Fibroblast of villous mesenchyme (primary cell): ENCODE measurements around the gene TMEM145. TPM values are rescaled to one million over a fixed set of nuclear protein-coding genes. Genes with fewer than 3 reads are reported as not detected.

ENCODE experiments used
- DNase-seq: peaks from one replicate; pipeline ENCODE4 v3.0.0-alpha.2; 2010; ENCODE audit warnings: low read depth
- H3K4me3 ChIP-seq: 2 replicates; pipeline ENCODE4 v1.5.1; 2011; ENCODE audit warnings: low read depth, mild to moderate bottlenecking, low read length
- total RNA-seq: library from RNA; depleted of rRNA; stranded (reverse); fragments of >200 nt; gene quantifications from 2 replicates; pipeline ENCODE4 v1.2.3, GENCODE V29; 2012
- TF ChIP-seq, protein P1 (sequence below): IDR thresholded peaks from 2 replicates; pipeline ENCODE4 v1.5.1; 2012; ENCODE audit warnings: low read depth, mild to moderate bottlenecking, low read length; ENCODE audit not compliant: insufficient read depth

TMEM145 gene
- total RNA-seq, 1 donor = not detected

DNA sequence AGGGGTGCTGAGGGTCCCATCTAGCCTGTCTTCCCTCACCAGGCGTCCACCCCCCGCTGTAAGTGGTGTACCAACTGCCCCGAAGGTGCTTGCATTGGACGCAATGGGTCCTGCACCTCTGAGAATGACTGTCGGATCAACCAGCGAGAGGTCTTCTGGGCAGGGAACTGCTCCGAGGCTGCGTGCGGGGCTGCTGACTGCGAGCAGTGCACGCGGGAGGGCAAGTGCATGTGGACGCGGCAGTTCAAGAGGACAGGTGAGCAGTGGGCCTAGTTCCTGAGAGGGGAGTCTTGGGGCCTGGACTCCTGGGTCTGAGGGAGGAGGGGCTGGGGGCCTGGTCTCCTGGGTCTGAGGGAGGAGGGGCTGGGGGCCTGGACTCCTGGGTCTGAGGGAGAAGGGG is 49.2 kb downstream of the TMEM145 start:
- TF ChIP-seq, protein P1, sequence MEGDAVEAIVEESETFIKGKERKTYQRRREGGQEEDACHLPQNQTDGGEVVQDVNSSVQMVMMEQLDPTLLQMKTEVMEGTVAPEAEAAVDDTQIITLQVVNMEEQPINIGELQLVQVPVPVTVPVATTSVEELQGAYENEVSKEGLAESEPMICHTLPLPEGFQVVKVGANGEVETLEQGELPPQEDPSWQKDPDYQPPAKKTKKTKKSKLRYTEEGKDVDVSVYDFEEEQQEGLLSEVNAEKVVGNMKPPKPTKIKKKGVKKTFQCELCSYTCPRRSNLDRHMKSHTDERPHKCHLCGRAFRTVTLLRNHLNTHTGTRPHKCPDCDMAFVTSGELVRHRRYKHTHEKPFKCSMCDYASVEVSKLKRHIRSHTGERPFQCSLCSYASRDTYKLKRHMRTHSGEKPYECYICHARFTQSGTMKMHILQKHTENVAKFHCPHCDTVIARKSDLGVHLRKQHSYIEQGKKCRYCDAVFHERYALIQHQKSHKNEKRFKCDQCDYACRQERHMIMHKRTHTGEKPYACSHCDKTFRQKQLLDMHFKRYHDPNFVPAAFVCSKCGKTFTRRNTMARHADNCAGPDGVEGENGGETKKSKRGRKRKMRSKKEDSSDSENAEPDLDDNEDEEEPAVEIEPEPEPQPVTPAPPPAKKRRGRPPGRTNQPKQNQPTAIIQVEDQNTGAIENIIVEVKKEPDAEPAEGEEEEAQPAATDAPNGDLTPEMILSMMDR = no peak
- DNase-seq = no peak
- H3K4me3 ChIP-seq = no peak overlapping the region

DNA sequence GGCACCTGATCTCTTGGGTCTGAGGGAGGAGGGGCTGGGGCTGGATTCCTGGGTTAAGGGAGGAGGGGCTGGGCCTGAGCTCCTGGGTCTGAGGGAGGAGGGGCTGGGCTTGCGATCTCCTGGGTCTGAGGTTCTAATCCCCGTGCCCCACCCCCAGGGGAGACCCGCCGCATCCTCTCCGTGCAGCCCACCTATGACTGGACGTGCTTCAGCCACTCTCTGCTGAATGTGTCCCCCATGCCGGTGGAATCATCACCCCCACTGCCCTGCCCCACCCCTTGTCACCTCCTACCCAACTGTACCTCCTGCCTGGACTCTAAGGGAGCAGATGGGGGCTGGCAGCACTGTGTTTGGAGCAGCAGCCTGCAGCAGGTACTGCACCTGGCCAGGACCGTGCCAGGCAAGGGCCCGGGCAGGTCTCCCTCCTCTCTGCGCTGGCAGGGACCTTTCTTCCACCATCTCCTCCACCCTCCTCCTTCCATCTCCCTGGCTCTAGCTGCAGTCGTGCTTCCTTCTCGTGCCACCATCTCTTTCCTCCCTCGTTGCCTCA is 49.9 kb downstream of the TMEM145 start:
- TF ChIP-seq, protein P1 = no peak
- DNase-seq = no peak
- no peak overlapping the region for H3K4me3 ChIP-seq

DNA sequence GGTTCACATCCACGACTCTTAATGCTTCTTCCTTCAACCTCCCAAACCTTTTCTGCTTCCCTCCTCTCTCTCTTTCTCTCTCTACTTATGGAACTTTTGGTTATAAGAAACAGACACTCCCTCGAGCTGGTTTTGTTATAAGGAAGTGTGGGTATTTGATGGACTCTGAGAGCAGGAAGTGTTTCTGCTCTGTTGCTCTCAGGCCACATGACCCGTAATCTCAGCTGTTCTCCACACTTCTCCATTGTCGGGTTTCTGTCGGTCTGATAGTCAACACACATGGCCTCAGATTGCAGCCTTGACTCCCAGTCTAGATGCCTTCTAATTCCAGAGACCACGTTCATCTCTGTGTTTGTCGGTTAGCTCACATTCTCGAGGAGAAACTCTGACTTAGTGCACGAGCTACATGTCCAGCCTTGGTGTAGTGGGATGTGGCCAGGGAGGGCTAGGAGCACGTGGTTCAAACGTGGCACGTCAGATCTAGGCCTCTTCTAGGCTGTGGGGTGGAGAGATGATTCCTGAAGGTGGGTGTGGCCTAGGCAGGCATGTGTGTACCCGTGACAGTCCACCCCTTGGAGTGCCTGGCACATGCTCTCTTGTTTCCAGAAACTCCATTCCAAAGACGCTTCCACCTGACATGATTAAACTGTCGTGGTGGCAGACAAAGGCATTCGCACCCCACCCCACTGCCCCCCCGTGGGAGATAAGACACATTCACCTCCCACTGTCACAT is 50.7 kb downstream of the TMEM145 start:
- no peak overlapping the region for H3K4me3 ChIP-seq
- DNase-seq = no peak
- TF ChIP-seq, protein P1 = no peak

GRCh38 chr19:42366673-42367072 is 53.6 kb downstream of the TMEM145 start:
- no peak for DNase-seq
- TF ChIP-seq, protein P1 = no peak
- no peak overlapping the region for H3K4me3 ChIP-seq

GRCh38 chr19:42367929-42368328 is 54.8 kb downstream of the TMEM145 start:
- DNase-seq = no peak
- no peak overlapping the region for H3K4me3 ChIP-seq
- TF ChIP-seq, protein P1 = no peak

DNA sequence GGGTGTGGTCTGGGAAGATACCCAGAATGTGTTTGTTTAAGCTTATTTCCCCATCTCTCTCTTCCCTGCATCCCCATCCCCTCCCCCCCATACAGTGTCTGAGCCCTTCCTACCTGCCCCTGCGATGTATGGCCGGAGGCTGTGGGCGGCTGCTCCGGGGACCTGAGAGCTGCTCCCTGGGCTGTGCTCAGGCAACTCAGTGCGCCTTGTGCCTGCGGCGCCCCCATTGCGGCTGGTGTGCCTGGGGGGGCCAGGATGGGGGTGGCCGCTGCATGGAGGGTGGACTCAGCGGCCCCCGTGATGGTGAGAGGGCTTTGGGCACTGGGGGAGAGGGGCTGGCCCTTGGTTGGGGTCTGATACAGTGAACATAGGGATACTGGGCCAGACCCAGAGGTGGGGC is 55.3 kb downstream of the TMEM145 start:
- TF ChIP-seq, protein P1 = no peak
- no peak overlapping the region for H3K4me3 ChIP-seq
- no peak for DNase-seq
